ENCODE results near the gene CABCOCO1.
A peak's percentile ranks its signal among the peaks of the same experiment; 100 is the strongest.
"Not testable (repeated sequence)": the region's sequence is repeated elsewhere in the genome, so short reads cannot be mapped to it uniquely, and the experiment has no call there.

The CABCOCO1 gene

DNA sequence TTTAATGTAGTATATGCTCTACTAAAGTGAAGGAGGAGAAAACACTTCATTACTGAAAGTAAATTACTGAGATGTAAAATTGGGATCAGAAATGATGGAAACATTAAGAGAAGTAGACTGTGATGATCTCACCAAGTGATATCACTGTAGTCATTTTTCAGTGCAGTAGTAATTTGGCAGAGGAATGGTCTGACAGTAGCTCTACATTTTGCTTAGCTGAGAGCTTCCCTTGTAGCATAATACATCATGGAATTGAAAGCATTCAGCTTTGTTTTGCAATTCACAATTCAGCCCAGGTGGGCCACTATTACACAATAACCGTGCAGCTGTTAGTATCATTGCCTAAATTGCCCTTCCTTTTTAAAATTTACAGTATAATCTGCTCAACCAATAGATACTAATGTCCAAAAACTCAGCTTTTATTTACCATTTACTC, 19.4 kb upstream of the CABCOCO1 start:
- peak; percentile 72 for DNase-seq

DNA sequence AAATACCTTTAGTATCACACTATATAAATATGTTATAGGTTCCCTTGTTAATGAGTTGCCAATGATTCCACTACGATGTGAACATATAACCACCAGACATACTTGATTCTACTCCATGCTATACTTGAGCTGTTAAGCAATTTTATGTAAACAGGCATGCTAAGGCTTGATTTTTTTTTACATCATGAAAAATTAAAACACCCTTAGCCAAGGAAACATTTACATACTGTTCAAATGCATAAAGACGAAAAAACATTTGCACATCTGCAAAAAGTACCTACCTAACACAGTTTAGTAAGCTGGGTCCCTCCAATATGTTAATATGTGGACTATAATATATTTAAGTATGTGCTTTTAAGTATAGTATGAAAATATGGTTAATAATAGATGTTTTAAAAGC, 9.0 kb upstream of the CABCOCO1 start:
- no peak for DNase-seq

DNA sequence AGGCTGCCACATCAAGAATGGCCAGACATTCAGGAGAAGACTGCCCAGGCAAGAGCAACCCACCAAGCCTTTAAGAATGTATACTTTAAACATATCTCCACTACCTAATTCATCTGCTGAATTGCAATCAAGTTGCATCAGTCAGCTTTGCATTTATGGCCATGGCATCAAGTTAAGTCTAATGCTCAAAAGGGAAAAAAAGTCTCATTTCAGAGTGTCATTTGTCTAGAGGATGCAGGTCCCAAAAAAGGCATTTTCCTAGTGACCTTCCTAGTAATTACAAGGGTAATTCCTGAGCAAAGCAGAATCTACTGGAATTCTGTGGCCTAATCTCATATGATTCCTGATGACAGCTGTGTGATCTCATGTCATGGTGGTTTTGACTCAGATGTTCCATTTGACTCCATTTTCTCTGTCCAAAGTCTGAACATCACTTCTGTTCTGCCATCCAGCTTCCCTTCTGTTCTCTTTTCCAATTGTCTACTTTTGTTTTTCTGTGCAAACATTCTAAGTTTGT, 7.3 kb upstream of the CABCOCO1 start:
- no peak for DNase-seq

DNA sequence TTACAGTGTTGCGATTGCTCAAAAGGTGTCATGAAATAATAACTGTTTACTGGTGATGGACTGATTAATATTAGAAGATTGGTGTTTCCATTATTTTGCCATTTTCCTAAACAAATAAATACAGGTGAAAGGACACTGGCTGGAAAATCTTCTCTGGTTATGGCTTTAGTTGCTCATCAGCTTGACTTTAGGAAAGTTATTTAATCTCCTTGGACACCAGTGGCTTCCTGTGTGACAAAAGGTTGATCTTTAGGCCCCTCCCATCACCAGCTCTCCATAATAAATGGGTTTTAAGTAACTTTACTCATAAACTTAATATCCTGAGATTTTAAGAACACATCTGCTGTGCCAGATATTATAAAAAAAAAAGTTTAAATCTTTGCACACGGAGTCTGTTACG, 737 bp downstream of the CABCOCO1 start:
- DNase-seq, result no peak

DNA sequence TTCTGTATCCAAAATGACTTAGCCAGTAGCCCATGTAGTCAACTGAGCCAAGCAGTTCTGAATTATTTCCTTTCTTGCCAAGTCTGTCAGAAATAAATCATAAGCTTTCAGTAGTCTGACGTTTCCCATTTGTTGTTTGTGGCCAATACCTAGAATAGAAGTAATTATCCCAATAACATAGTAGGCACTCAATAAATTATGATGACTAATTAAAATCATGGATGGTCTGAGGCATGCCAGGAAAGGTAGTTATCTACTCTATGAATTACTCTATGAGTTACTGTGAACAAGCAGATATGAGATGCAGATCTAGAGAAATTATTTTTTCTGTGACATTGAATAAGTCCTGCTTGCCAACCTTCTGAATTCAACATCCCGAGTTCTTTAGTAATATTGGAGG, 2.3 kb downstream of the CABCOCO1 start:
- DNase-seq, result no peak

- no peak for DNase-seq
Measured at GRCh38 chr10:61669161-61669725, 6.5 kb downstream of the CABCOCO1 start.

DNA sequence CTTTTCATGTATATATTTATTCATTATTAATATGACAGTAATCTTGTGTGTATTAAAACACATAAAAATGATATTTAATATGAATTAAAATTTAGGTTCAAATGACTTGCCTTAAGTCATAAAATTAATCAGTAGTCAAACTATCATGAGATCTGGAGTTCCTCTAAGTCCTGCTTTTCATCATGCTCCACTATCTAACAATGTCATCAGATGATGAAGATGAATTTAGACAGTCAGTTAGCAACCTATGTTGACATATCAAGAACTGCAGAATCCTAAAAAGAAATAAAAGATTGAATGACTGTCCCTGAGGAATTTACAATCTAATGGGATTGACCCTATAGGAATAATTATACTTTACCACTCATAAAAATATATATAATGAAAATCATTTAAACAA, 7.1 kb downstream of the CABCOCO1 start:
- DNase-seq, result no peak

DNA sequence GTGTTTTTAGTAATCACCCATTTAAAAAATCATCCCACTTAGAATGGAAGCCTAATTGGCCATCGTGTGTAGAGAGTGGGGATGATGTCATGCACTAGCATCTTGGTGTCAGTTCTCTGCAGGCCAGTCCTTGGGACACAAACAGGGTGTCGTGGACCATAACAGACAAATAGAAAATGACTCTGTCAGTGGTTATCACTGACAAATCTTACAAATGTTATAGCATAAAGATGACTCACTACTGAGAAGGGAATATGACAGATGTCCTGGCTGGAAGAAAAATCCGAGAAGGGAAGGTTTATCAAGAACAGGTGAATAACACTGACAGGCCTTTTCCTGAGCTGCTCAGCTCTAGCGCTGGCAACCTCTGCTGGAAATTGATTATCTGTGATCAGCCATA, 10.6 kb downstream of the CABCOCO1 start:
- no peak for DNase-seq

GRCh38 chr10:61682323-61682722, 19.6 kb downstream of the CABCOCO1 start:
- no peak for DNase-seq

- DNase-seq, result no peak
Measured at GRCh38 chr10:61683319-61683718, 20.6 kb downstream of the CABCOCO1 start.

GRCh38 chr10:61684894-61685507, 22.3 kb downstream of the CABCOCO1 start:
- no peak for DNase-seq

- DNase-seq, result no peak
Measured at GRCh38 chr10:61688551-61689308, 26.0 kb downstream of the CABCOCO1 start.

GRCh38 chr10:61691667-61692066, 28.9 kb downstream of the CABCOCO1 start:
- DNase-seq, result not testable (repeated sequence)

GRCh38 chr10:61692447-61693010, 29.8 kb downstream of the CABCOCO1 start:
- no peak for DNase-seq

- DNase-seq, result no peak
Measured at GRCh38 chr10:61698968-61699655, 36.4 kb downstream of the CABCOCO1 start.

- DNase-seq, result no peak
Measured at GRCh38 chr10:61701055-61701705, 38.5 kb downstream of the CABCOCO1 start.

DNA sequence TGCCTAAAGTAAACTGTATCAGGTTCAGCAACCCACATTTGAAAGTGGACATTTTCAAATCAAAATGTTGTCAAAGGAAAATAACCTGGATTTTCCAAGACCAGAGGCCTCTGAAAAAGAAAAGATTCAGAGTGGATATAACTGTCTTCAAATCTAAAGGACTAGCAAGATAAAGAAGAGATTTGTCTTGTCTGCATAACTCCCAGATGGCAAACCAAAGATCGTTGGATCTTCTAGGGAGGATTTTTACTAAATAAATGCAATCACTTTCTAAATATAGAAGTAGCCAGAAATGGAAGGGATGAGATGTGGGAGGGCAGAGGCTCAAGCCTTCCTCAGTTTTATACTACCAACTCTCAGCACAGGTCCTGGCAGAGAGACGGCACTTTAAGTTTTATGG, 39.0 kb downstream of the CABCOCO1 start:
- DNase-seq, result no peak

DNA sequence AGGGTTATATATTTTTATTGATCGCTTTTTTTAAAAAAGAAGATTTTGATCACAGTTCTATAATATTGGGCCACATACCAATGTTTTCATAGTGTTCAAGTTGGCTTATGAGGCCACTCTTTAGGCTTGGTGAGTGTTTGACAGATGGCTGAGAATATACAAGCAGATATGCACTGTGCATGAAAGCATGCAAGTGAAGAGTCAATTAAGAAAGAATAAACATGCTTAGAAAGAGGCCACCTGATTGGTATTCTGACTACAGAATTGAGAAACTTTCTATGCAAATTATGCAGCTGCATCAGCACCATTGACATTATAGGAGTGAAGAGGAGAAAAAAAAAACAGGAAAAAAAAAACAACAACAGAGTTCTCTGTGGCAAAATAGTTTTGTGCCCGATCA, 39.9 kb downstream of the CABCOCO1 start:
- DNase-seq, result peak; percentile 16

DNA sequence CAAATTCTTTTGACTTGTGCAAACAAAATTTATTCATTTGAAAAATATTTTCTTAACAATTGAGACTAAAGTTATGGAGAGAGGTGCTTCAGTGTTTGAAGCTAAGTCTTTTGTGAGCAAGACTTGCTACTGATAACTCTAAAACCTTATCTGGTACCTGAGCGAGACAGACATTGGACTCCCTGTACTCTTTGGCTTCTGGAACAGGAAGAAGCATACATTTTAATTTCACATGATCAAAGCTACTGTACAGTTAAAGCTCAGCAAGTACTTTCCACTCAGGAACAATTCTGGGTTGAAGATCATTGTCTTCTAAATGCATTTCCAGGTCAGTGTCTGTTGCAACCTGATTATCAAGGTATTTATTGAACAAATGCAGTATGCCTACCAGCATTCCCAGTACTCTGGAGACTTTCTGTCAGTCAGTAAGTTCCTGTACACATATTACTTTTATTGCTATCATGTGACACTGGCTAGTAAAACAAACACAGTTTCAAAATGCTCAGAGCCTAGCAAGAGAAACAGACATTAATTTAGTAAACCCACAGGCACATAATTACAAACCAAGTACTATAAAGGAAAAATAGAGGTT, 42.4 kb downstream of the CABCOCO1 start:
- DNase-seq, result no peak

DNA sequence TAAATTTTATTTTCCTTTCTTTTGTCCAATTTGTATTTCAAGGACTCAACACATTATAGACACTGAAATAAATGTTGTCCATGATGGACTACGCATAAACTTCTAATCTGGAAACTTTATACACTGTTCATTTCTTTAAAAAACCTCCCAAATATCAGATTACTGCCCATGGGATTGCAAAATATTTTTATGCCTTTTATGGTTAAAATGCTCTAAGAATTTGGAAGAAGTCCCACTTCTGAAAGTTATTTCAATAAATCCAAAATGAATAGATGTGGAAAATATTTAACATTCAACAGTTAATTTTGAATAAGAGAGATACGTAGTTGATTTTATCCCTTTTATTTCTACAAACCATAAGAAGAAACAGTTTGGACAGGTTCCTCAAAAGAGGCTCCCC, 46.1 kb downstream of the CABCOCO1 start:
- no peak for DNase-seq

DNA sequence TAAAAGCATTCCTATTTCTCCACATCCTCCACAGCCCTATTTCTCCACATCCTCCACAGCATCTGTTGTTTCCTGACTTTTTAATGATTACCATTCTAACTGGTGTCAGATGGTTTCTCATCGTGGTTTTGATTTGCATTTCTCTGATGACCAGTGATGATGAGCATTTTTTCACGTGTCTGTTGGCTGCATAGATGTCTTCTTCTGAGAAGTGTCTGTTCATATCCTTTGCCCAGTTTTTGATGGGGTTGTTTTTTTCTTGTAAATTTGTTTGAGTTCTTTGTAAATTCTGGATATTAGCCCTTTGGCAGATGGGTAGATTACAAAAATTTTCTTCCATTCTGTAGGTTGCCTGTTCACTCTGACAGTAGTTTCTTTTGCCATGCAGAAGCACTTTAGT, 49.4 kb downstream of the CABCOCO1 start:
- DNase-seq, result not testable (repeated sequence)

DNA sequence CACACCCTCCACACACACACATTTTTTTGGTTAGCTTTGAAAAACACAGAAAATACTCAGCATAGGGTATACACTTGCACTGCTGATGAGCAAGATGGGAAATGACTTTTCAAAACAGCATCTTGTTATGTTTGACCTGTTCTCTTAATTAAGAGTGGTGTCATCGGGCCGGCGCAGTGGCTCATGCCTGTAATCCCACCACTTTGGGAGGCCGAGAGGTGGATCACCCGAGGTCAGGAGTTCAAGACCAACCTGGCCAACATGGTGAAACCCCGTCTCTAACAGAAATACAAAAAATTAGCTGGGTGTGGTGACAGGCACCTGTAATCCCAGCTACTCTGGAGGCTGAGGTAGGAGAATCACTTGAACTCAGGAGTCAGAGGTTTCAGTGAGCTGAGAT, 56.7 kb downstream of the CABCOCO1 start:
- DNase-seq, result not testable (repeated sequence)

Measured in NCI-H774 (cell line).